Right lobe of liver (tissue), 6 donors: ENCODE measurements around the gene FANK1. TPM values are rescaled to one million over a fixed set of nuclear protein-coding genes. Genes with fewer than 3 reads are reported as not detected.

Experiments used
- ATAC-seq, 4 donors: fragments of 200-7000 bp; cut with Tn5 transposase; one replicate each; pipeline ENCODE4 v1.9.1; 2020; ENCODE audit warnings: mild to moderate bottlenecking in 4 of 4, moderate library complexity in 4 of 4
- DNase-seq, 3 donors: peaks; one replicate each; pipeline ENCODE4 v3.0.0-alpha.2; 2020
- H3K27ac ChIP-seq, 3 donors: fragments of 200-600 bp; one replicate each; pipeline ENCODE4 v1.8.0; 2022
- H3K27me3 ChIP-seq, 2 donors: fragments of 200-600 bp; one replicate each; pipeline ENCODE4 v1.8.0; 2022
- H3K36me3 ChIP-seq, 4 donors: fragments of 200-600 bp; sonication (generic) in 1 of 4; one replicate each; pipeline versions ENCODE4 v1.5.1 to v1.8.0; 2017 to 2022; ENCODE audit warnings: control low read depth in 1 of 4
- H3K4me1 ChIP-seq, 4 donors: fragments of 200-600 bp; sonication (generic) in 1 of 4; one replicate each; pipeline versions ENCODE4 v1.5.1 to v1.8.0; 2017 to 2022; ENCODE audit warnings: control low read depth in 1 of 4
- H3K4me3 ChIP-seq, 3 donors: fragments of 200-600 bp; one replicate each; pipeline ENCODE4 v1.8.0; 2022
- H3K9me3 ChIP-seq, 4 donors: fragments of 200-600 bp; sonication (generic) in 1 of 4; one replicate each; pipeline versions ENCODE4 v1.5.1 to v1.8.0; 2017 to 2022; ENCODE audit warnings: control low read depth in 1 of 4
- POLR2A ChIP-seq: fragments of 450-650 bp; IDR thresholded peaks from one replicate; pipeline ENCODE4 v1.6.1; 2017; ENCODE audit warnings: antibody characterized with exemption, mild to moderate bottlenecking
- whole genome bisulfite sequencing: methylation state at CpG from one replicate; pipeline ENCODE4 v1.1.6; 2018; ENCODE audit warnings: low coverage, low lambda C conversion rate; ENCODE audit not compliant: insufficient coverage; ENCODE audit errors: missing lambda C conversion rate; 5-methylcytosine and 5-hydroxymethylcytosine counted together
- intact Hi-C, 2 donors: fragments of 100-400 bp; cut with DNase I; formaldehyde crosslinking; loops; one replicate each; pipeline versions ENCODE4 v1.11.2 to v1.14.1; 2022
- total RNA-seq, 6 experiments: library from RNA; depleted of rRNA in 2 of 6; stranded (reverse); fragments of >200 nt in 2 of 6; fragmentation: NEBNext Ultra II Directional in 3 of 6; extraction: Animal tissue kit (Norgen Biotek cat#: 25700) in 3 of 6; gene quantifications; one replicate each; pipeline versions ENCODE4 v1.1.0 to v1.2.4, GENCODE V29; 2016 to 2023
- TF ChIP-seq, protein P1 (sequence below), 4 donors: fragments of 200-600 bp in 3 of 4; fragments of 450-650 bp in 1 of 4; IDR thresholded peaks; one replicate each; pipeline versions ENCODE4 v1.5.1 to v1.8.0; 2016 to 2022; ENCODE audit warnings: antibody characterized with exemption in 4 of 4, mild to moderate bottlenecking in 2 of 4
- donor health status: DM: no; HTN: yes; CAD: no.
- donor health status: DM: no; HTN: no; CAD: no.
- donor health status: DM: no; HTN: no; CAD: no.
- donor health status: DM: no; HTN: yes; CAD: no.
- donor health status: DM: no; HTN: yes; CAD: no.

The FANK1 gene
- total RNA-seq, 6 experiments from 2014 or later: 0.18 TPM; not detected in 5

DNA sequence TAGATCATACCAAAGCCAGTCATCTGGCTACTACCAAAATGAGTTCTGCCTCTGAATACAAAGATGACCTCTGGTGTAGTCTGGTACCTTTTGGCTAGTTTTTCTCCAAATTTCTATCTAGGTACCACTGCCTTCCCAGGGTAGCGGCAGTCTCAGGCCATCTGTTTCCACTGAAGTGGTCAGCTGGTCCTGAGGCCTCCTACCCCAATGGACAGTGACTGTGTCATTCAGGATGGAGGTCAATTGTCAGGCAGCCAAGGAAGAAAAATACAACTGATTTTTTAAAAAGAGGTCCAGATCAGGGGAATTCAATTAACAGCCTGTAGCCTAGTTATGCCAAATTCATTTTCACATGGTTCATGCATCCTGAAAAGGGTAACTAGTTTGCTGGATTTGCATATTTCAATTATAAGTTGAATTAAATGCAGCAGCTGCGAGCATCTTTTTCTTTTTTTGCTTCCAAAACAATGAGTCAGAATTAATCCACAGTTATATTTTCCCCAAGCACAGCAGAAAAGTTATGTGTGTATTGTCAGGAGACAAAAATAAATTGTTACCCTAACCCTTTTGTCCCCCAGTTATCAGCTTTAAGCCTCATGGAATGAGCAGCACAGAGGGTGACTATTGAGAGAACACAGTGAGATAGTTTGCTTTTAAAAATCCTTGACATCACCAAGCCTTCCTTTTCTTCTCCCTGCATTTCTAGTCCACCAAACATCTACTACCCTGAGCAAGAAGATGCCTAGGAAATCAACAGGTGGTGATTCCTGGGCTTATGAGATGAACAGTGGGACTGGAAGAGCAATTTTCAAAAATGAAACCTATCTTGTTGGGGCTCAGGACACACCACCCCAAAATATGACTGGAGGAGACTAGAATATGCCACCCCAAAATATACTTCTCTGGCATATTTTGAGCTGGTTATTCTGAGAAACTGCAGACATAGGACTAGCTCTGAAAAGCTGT, 45.3 kb upstream of the FANK1 start:
- intact Hi-C loops: no loop called here
- Histone ChIP-seq H3K9me3 (no peaks in the 10 kb centered on the region), H3K36me3 (peaks cover 0 to 23% (median 0%) of the 10 kb centered on the region in 4 donors), H3K27me3 (no peaks in the 10 kb centered on the region), H3K27ac (no peak overlapping the region), H3K4me1 (peaks cover 0 to 14% (median 7%) of the 10 kb centered on the region in 4 donors), H3K4me3 (no peak overlapping the region)
- TF ChIP-seq POLR2A: no peak
- ATAC-seq (no peak), DNase-seq (no peak)
- 97% methylated on average over 2 of the region's 2 CpGs for WGBS

GRCh38 chr10:125852487-125852886, 43.9 kb upstream of the FANK1 start:
- no peak for TF ChIP-seq POLR2A
- TF ChIP-seq, protein P1, sequence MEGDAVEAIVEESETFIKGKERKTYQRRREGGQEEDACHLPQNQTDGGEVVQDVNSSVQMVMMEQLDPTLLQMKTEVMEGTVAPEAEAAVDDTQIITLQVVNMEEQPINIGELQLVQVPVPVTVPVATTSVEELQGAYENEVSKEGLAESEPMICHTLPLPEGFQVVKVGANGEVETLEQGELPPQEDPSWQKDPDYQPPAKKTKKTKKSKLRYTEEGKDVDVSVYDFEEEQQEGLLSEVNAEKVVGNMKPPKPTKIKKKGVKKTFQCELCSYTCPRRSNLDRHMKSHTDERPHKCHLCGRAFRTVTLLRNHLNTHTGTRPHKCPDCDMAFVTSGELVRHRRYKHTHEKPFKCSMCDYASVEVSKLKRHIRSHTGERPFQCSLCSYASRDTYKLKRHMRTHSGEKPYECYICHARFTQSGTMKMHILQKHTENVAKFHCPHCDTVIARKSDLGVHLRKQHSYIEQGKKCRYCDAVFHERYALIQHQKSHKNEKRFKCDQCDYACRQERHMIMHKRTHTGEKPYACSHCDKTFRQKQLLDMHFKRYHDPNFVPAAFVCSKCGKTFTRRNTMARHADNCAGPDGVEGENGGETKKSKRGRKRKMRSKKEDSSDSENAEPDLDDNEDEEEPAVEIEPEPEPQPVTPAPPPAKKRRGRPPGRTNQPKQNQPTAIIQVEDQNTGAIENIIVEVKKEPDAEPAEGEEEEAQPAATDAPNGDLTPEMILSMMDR (IDR thresholded peaks at IDR 0.05): no peak
- Histone ChIP-seq H3K27ac (no peak overlapping the region), H3K36me3 (peaks cover 0 to 23% (median 0%) of the 10 kb centered on the region in 4 donors), H3K9me3 (no peaks in the 10 kb centered on the region), H3K4me3 (no peak overlapping the region), H3K27me3 (no peaks in the 10 kb centered on the region), H3K4me1 (peaks cover 0 to 14% (median 7%) of the 10 kb centered on the region in 4 donors)
- intact Hi-C loops: no loop called here
- 96% methylated on average over 7 of the region's 7 CpGs for WGBS
- ATAC-seq: no peak
- no peak for DNase-seq

- no peak for TF ChIP-seq POLR2A
- TF ChIP-seq, protein P1 (IDR thresholded peaks at IDR 0.05): no peak
- intact Hi-C loops: no loop called here
- Histone ChIP-seq H3K27ac (no peak overlapping the region), H3K27me3 (no peaks in the 10 kb centered on the region), H3K4me1 (no peaks in the 10 kb centered on the region), H3K36me3 (peaks cover 0 to 25% (median 2%) of the 10 kb centered on the region in 4 donors), H3K4me3 (no peak overlapping the region), H3K9me3 (no peaks in the 10 kb centered on the region)
- no peak for DNase-seq
- ATAC-seq: no peak
- no CpG with 5 or more reads among the region's 2 CpGs for WGBS
These were observed 39.1 kb upstream of the FANK1 start for GRCh38 chr10:125857185-125857760.

- Histone ChIP-seq H3K4me3 (no peak overlapping the region), H3K4me1 (no peaks in the 10 kb centered on the region), H3K27me3 (no peaks in the 10 kb centered on the region), H3K9me3 (no peaks in the 10 kb centered on the region), H3K27ac (no peak overlapping the region), H3K36me3 (peaks cover 0 to 14% (median 2%) of the 10 kb centered on the region in 4 donors)
- no peak for DNase-seq
- TF ChIP-seq, protein P1 (IDR thresholded peaks at IDR 0.05): no peak
- no peak for TF ChIP-seq POLR2A
- 89% methylated on average over 4 of the region's 4 CpGs for WGBS
- intact Hi-C loops: no loop called here
- ATAC-seq: no peak
These were observed 37.1 kb upstream of the FANK1 start for GRCh38 chr10:125859128-125859817.
